Uterus (tissue), 2 donors: Measurements from ENCODE around the gene SOCS6.

Source experiments
- POLR2A ChIP-seq, 2 donors: fragments of 450-650 bp; IDR thresholded peaks; one replicate each; pipeline ENCODE4 v1.6.1; 2016; ENCODE audit warnings: antibody characterized with exemption in 2 of 2, mild to moderate bottlenecking in 1 of 2, moderate library complexity in 1 of 2
- TF ChIP-seq, protein P1 (sequence below), 4 experiments: fragments of 200-600 bp in 2 of 4; fragments of 450-650 bp in 2 of 4; sonication (generic) in 2 of 4; IDR thresholded peaks; one replicate each; pipeline ENCODE4 v1.5.1; 2016 to 2019; ENCODE audit warnings: antibody characterized with exemption in 4 of 4, mild to moderate bottlenecking in 2 of 4, moderate library complexity in 1 of 4

DNA sequence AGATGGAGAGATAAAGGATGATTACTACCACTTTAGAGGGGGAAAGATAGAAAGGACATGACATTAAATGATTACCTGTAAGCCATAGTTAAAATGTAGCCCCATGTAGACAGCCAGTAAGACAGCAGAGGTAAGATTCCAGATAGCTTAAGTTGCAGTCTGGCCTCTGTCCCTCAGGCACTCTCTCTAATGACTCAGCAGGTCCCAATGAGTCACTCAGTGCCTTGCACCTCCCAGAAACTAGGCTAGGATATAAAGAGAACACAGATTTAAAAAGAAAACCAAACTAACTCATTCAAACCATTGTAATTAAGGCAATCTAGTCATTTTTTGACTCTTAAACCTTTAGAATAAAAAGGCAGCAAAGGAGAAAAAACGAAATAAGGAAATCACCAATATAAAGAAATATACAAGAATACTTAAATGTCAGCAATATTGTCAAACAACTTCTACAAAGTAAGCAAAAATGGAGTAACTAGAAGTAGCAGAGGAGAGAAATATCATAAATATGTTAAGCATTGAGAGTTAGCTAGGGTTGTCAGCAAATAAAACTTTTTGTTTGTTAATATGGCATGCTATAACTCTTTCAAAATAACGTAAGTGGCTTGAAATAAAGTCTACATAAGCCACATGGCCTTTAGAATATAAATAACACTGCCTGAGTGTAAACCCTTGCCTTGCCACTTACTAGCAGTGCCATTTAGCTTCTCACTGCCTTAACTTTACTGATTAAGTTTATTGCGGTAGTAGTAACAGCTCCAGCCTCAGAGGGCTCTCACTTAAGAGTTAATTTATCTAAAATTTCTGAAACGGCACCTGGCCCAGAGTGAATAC lies 48.5 kb downstream of the SOCS6 start:
- TF ChIP-seq, protein P1, sequence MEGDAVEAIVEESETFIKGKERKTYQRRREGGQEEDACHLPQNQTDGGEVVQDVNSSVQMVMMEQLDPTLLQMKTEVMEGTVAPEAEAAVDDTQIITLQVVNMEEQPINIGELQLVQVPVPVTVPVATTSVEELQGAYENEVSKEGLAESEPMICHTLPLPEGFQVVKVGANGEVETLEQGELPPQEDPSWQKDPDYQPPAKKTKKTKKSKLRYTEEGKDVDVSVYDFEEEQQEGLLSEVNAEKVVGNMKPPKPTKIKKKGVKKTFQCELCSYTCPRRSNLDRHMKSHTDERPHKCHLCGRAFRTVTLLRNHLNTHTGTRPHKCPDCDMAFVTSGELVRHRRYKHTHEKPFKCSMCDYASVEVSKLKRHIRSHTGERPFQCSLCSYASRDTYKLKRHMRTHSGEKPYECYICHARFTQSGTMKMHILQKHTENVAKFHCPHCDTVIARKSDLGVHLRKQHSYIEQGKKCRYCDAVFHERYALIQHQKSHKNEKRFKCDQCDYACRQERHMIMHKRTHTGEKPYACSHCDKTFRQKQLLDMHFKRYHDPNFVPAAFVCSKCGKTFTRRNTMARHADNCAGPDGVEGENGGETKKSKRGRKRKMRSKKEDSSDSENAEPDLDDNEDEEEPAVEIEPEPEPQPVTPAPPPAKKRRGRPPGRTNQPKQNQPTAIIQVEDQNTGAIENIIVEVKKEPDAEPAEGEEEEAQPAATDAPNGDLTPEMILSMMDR (IDR thresholded peaks at IDR 0.05) = no peak
- no peak for TF ChIP-seq POLR2A (IDR thresholded peaks at IDR 0.05)
